GM18867 (cell line): ENCODE data around the gene NCL.
"Not testable (repeated sequence)": the region's sequence is repeated elsewhere in the genome, so short reads cannot be mapped to it uniquely, and the experiment has no call there.

Source experiments
- ATAC-seq: cut with Tn5 transposase; IDR thresholded peaks from one replicate; pipeline ENCODE4 v1.9.1; 2021; ENCODE audit warnings: mild to moderate bottlenecking, moderate library complexity; ENCODE audit not compliant: unreplicated experiment

NCL gene

DNA sequence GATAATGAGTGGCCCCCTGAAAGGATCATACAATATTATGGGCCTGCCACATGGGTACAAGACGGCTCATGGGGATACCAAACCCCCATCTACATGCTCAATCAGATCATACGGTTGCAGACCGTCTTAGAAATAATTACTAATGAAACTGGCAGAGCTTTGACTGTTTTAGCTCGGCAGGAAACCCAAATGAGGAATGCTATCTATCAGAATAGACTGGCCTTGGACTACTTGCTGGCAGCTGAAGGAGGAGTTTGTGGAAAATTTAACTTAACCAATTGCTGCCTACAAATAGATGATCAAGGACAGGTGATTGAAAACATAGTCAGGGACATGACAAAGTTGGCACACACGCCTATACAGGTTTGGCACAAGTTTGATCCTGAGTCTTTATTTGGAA is 56.6 kb downstream of the NCL start:
- ATAC-seq: not testable (repeated sequence)

DNA sequence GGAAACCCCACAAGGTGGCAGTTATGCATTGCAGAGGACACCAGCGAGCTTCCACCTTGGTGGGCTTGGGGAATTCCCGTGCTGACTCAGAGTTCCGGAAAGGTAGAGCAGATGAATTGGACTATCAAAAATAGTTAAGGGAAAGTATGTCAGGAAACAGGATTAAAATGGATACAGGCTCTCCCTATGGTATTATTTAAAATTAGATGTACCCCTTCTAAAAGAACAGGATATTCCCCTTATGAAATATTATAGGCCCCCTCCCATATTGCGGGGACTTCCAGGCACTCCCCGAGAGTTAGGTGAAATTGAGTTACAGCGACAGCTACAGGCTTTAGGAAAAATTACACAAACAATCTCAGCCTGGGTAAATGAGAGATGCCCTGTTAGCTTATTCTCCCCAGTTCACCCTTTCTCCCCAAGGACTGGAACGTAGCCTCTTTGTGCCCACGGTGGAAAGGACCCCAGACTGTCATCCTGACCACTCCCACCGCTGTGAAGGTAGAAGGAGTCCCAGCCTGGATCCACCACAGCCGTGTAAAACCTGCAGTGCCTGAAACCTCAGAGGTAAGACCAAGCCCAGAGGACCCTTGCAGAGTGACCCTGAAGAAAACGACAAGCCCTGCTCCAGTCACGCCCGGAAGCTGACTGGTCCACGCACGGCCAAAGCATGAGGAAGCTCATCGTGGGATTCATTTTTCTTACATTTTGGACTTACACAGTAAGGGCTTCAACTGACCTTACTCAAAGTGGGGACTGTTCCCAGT is 58.5 kb downstream of the NCL start:
- ATAC-seq: not testable (repeated sequence)

DNA sequence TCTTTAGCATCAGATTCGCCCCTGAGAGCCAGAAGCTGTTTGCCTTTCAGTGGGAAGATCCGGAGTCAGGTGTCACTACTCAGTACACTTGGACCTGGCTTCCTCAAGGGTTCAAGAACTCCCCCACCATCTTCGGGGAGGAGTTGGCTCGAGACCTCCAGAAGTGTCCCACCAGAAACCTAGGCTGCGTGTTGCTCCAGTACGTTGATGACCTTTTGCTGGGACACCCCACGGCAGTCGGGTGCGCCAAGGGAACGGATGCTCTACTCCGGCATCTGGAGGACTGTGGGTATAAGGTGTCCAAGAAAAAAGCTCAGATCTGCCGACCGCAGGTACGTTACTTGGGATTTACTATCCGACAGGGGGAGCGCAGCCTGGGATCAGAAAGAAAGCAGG is 60.1 kb downstream of the NCL start:
- ATAC-seq: not testable (repeated sequence)
